Type B pancreatic cell (in vitro differentiated cells): ENCODE results near the gene LRRC74B. TPM values are rescaled to one million over a fixed set of nuclear protein-coding genes. Genes with fewer than 3 reads are reported as not detected.
"Not testable (repeated sequence)": the region's sequence is repeated elsewhere in the genome, so short reads cannot be mapped to it uniquely, and the experiment has no call there.

Experiments used
- DNase-seq: peaks from one replicate; pipeline ENCODE4 v3.0.0; 2021; ENCODE audit warnings: mixed read lengths; ENCODE audit not compliant: unreplicated experiment; ENCODE audit errors: extremely low spot score
- H3K27ac Mint-ChIP-seq: 2 replicates; pipeline ENCODE4 v1.8.0; 2021; ENCODE audit warnings: mild to moderate bottlenecking, mixed read lengths
- H3K27me3 Mint-ChIP-seq: 2 replicates; pipeline ENCODE4 v1.8.0; 2021; ENCODE audit warnings: mixed read lengths
- H3K36me3 Mint-ChIP-seq: 2 replicates; pipeline ENCODE4 v1.8.0; 2021; ENCODE audit warnings: mixed read lengths
- H3K4me1 Mint-ChIP-seq: one replicate; pipeline ENCODE4 v1.8.0; 2021; ENCODE audit warnings: mixed read lengths; ENCODE audit not compliant: unreplicated experiment
- H3K4me3 Mint-ChIP-seq: 2 replicates; pipeline ENCODE4 v1.8.0; 2021; ENCODE audit warnings: mild to moderate bottlenecking, mixed read lengths
- H3K9me3 Mint-ChIP-seq: 2 replicates; pipeline ENCODE4 v1.8.0; 2021; ENCODE audit warnings: mixed read lengths
- total RNA-seq: library from RNA; stranded (reverse); gene quantifications from 2 replicates; pipeline ENCODE4 v1.2.1, GENCODE V29; 2021; ENCODE audit warnings: low replicate concordance
- TF ChIP-seq, protein P1 (sequence below): fragments of 200-600 bp; sonication (generic); conservative IDR thresholded peaks from 2 replicates; pipeline ENCODE4 v1.5.0; 2021; ENCODE audit warnings: antibody characterized with exemption, mild to moderate bottlenecking

Gene LRRC74B
- total RNA-seq, 1 donor from 2014 or later = 0.65 TPM

DNA sequence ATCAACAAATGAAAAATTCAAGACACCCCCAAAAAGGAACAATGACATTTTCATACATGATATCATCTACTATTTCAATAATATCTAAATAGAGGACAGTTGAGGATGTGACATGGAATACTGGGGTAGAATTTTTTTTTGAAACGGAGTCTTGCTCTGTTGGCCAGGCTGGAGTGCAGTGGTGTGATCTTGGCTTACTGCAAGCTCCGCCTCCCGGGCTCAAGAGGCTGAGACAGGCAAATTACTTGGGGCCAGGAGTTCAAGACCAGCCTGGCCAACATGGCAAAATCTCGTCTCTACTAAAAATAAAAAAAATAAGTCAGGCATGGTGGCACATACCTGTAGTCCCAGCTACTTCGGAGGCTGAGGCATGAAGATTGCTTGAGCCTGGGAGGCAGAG is 41.4 kb downstream of the LRRC74B start:
- no peaks in the 10 kb centered on the region for H3K27me3 Mint-ChIP-seq
- H3K9me3 Mint-ChIP-seq = no peaks in the 10 kb centered on the region
- H3K36me3 Mint-ChIP-seq = no peaks in the 10 kb centered on the region
- peak; percentile 29 for DNase-seq
- no peak overlapping the region for H3K27ac Mint-ChIP-seq
- TF ChIP-seq, protein P1, sequence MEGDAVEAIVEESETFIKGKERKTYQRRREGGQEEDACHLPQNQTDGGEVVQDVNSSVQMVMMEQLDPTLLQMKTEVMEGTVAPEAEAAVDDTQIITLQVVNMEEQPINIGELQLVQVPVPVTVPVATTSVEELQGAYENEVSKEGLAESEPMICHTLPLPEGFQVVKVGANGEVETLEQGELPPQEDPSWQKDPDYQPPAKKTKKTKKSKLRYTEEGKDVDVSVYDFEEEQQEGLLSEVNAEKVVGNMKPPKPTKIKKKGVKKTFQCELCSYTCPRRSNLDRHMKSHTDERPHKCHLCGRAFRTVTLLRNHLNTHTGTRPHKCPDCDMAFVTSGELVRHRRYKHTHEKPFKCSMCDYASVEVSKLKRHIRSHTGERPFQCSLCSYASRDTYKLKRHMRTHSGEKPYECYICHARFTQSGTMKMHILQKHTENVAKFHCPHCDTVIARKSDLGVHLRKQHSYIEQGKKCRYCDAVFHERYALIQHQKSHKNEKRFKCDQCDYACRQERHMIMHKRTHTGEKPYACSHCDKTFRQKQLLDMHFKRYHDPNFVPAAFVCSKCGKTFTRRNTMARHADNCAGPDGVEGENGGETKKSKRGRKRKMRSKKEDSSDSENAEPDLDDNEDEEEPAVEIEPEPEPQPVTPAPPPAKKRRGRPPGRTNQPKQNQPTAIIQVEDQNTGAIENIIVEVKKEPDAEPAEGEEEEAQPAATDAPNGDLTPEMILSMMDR = no peak
- no peaks in the 10 kb centered on the region for H3K4me1 Mint-ChIP-seq
- H3K4me3 Mint-ChIP-seq = no peak overlapping the region

DNA sequence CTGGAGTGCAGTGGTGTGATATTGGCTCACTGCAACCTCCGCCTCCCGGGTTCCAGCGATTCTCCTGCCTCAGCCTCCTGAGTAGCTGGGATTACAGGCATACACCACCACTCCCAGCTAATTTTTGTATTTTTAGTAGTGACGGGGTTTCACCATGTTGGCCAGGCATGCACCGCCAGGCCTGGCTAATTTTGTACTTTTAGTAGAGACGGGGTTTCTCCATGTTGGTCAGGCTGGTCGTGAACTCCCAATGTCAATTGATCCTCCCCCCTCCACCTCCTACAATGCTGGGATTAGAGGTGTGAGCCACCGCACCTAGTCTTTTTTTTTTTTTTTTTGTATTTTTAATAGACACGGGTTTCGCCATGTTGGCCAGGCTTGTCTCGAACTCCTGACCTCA is 42.2 kb downstream of the LRRC74B start:
- H3K9me3 Mint-ChIP-seq, H3K4me3 Mint-ChIP-seq, H3K27ac Mint-ChIP-seq, DNase-seq, H3K36me3 Mint-ChIP-seq, H3K4me1 Mint-ChIP-seq, H3K27me3 Mint-ChIP-seq: not testable (repeated sequence)

DNA sequence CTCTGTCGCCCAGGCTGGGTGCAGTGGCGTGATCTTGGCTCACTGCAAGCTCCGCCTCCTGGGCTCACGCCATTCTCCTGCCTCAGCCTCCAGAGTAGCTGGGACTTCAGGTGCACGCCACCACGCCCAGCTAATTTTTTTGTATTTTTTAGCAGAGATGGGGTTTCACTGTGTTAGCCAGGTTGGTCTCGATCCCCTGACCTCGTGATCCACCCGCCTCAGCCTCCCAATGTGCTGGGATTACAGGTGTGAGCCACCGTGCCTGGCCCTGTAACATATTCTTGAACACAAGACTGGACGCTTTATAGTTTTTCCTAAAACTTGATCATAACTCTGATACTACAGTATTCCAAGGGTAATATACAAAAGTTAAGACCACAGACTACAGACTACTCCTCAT is 45.5 kb downstream of the LRRC74B start:
- H3K36me3 Mint-ChIP-seq, DNase-seq, H3K27me3 Mint-ChIP-seq, H3K9me3 Mint-ChIP-seq, H3K4me1 Mint-ChIP-seq, H3K27ac Mint-ChIP-seq, H3K4me3 Mint-ChIP-seq: not testable (repeated sequence)

DNA sequence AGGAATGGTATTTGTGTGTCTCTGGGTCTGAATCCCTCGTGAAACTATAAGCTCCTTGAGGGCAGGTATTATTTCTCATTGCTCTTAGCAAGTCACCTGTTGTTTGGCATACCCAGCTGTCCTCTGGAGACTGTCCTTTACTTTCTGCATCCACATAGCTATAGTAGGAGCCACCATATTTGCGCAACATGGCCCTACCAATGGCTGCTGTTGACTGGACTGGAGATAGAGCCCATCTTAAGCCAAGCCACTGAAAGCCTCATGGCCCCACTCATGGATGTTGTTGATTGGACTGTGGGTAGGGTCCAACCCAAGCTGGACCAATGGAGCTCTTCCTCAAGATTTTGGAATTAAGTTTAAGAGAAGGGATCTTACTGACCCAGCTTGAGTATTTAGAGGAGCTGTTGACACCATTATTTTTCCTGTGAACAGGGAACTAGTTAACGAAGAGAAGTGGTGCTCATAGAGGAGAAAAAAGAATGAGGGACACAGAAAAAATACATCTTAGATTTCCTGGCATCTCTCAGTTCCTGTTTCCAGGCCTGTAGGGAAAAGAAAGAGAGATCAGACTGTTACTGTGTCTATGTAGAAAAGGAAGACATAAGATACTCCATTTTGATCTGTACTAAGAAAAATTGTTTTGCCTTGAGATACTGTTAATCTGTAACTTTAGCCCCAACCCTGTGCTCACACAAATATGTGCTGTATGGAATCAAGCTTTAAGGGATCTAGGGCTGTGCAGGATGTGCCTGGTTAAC is 47.2 kb downstream of the LRRC74B start:
- Mint-ChIP-seq H3K4me1 (no peaks in the 10 kb centered on the region), H3K36me3 (no peaks in the 10 kb centered on the region), H3K4me3 (no peak overlapping the region), H3K27ac (no peak overlapping the region), H3K27me3 (peaks cover 6% of the 10 kb centered on the region), H3K9me3 (no peaks in the 10 kb centered on the region)
- TF ChIP-seq, protein P1 = no peak
- no peak for DNase-seq

DNA sequence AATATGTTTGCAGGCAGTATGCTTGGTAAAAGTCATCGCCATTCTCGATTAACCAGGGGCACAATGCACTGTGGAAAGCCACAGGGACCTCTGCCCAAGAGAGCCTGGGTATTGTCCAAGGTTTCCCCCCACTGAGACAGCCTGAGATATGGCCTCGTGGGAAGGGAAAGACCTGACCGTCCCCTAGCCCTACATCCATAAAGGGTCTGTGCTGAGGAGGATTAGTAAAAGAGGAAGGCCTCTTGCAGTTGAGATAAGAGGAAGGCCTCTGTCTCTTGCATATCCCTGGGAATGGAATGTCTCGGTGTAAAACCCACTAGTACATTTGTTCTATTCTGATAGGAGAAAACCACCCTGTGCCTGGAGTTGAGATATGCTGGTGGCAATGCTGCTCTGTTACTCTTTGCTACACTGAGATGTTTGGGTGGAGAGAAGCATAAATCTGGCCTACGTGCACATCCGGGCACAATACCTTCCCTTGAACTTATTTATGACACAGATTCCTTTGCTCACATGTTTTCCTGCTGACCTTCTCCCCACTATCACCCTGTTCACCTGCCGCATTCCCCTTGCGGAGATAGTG is 47.9 kb downstream of the LRRC74B start:
- not testable (repeated sequence) for H3K27me3 Mint-ChIP-seq, H3K9me3 Mint-ChIP-seq, H3K27ac Mint-ChIP-seq, H3K4me3 Mint-ChIP-seq, DNase-seq, H3K4me1 Mint-ChIP-seq, H3K36me3 Mint-ChIP-seq

DNA sequence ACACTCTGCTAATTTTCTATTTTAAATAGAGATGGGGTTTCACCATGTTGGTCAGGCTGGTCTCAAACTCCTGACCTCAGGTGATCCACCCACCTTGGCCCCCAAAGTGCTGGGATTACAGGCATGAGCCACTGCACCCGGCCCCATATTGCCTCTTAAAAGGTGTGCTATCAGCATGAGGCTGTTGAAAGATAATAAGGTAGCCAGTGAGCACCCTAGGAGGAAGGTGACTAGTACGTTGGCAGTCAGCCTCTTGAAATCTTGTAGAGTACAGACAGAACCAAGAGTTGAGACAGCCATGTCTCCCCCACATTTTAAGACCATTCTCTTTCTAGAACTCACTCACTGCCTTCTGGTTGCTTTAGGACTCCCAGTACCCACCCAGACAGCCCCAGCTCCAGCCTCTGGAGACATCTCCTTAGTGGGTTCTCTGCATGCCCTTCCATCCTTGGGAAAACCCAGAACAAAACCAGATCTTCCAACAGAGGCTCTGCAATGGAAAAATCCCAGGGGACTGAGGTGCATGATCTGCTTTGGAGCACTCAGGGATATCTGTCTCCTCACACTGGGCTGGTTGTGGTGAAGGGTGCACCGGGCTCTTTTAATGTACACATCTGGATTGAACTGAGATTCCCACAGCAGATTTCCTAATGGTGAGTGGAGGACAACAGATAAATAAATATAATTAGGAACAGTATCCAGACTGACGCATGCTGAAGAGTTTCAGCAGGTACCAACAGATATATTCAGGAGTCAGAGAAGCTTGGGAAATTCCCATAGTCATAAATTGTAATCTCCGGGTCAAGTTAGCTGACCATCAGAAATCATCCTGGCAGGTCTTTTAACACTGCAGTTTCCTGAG is 49.4 kb downstream of the LRRC74B start:
- no peak overlapping the region for H3K4me3 Mint-ChIP-seq
- H3K27ac Mint-ChIP-seq = no peak overlapping the region
- no peaks in the 10 kb centered on the region for H3K4me1 Mint-ChIP-seq
- TF ChIP-seq, protein P1 = no peak
- H3K27me3 Mint-ChIP-seq = peaks cover 9% of the 10 kb centered on the region
- DNase-seq = no peak
- H3K36me3 Mint-ChIP-seq = no peaks in the 10 kb centered on the region
- no peaks in the 10 kb centered on the region for H3K9me3 Mint-ChIP-seq

DNA sequence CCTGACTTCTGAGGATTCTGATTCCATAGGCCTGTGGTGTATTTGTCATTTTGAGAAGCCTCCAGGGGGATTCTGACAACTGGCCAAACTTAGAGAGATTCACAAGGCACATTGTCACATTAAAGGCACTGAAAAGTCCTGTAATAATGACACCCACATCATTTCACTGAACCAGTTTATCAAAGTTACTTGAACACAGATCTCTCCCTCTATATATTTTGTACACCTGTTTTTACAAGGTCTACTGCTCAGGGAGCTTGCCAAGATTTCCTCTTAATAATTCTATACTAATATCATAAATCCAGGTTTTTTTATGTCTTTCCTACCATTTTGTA is 50.0 kb downstream of the LRRC74B start:
- no peaks in the 10 kb centered on the region for H3K9me3 Mint-ChIP-seq
- DNase-seq = no peak
- H3K27ac Mint-ChIP-seq = no peak overlapping the region
- H3K4me3 Mint-ChIP-seq = no peak overlapping the region
- TF ChIP-seq, protein P1 = no peak
- H3K27me3 Mint-ChIP-seq = peaks cover 13% of the 10 kb centered on the region
- H3K4me1 Mint-ChIP-seq = no peaks in the 10 kb centered on the region
- H3K36me3 Mint-ChIP-seq = no peaks in the 10 kb centered on the region

DNA sequence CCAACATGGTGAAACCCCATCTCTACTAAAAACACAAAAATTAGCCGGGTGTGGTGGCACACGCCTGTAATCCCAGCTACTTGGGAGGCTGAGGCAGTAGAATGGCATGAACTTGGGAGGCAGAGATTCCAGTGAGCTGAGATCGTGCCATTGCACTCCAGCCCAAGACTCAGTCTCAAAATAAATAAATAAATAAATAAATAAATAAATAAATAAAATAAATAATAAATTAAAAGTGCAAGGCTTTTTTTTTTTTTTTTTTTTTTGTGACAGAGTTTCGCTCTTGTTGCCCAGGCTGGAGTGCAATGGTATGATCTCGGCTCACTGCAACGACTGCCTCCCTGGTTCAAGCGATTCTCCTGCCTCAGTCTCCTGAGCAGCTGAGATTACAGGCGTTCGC is 51.1 kb downstream of the LRRC74B start:
- not testable (repeated sequence) for DNase-seq, H3K9me3 Mint-ChIP-seq, H3K36me3 Mint-ChIP-seq, H3K4me3 Mint-ChIP-seq, H3K27ac Mint-ChIP-seq, H3K4me1 Mint-ChIP-seq
- H3K27me3 Mint-ChIP-seq = peaks cover 16% of the 10 kb centered on the region
